ENCODE measurements around the gene KRT32. TPM values are rescaled to one million over a fixed set of nuclear protein-coding genes. Genes with fewer than 3 reads are reported as not detected.

Gene KRT32
- total RNA-seq, 2 experiments from 2014 or later: not detected

GRCh38 chr17:41513168-41513547, 46.0 kb upstream of the KRT32 start:
- no TSS peak for BruUV-seq (replicated peaks)

GRCh38 chr17:41512546-41513167, 45.5 kb upstream of the KRT32 start:
- POLR2A ChIA-PET: no interaction called here
- no peak for TF ChIP-seq EZH2phosphoT487 (IDR thresholded peaks at IDR 0.05; ENCODE audit: borderline replicate concordance, low read depth, low read length)
- no peaks in the 10 kb centered on the region for H3K4me1 ChIP-seq (ENCODE audit: insufficient read depth, low read length, poor library complexity, severe bottlenecking)
- BruUV-seq (replicated peaks): no TSS peak
- no peak overlapping the region for H3K4me2 ChIP-seq (ENCODE audit: low read length)
- no peak overlapping the region for H2AFZ ChIP-seq (ENCODE audit: low read length)
- intact Hi-C loops (cut with micrococcal nuclease; ENCODE audit: unreplicated experiment): no loop called here
- H3K27ac ChIP-seq (ENCODE audit: low read depth, low read length, poor library complexity, severe bottlenecking): no peak overlapping the region
- CTCF ChIA-PET (ENCODE audit: unreplicated experiment): no interaction called here
- no peaks in the 10 kb centered on the region for H3K79me2 ChIP-seq (ENCODE audit: insufficient read depth, low read depth, low read length)
- no peak overlapping the region for H3K4me3 ChIP-seq (ENCODE audit: low read depth, low read length, poor library complexity, severe bottlenecking)
- no peaks in the 10 kb centered on the region for H3K36me3 ChIP-seq (ENCODE audit: insufficient read depth, low read length)
- DNase-seq (ENCODE audit: low spot score): no peak
- H4K20me1 ChIP-seq (ENCODE audit: insufficient read depth, low read length): no peaks in the 10 kb centered on the region
- no peaks in the 10 kb centered on the region for H3K9me3 ChIP-seq (ENCODE audit: low read length)
- no peaks in the 10 kb centered on the region for H3K9me2 ChIP-seq (ENCODE audit: insufficient read depth, low read length)

More at GRCh38 chr17:41513168-41513547, 46.0 kb upstream of the KRT32 start:
- Histone ChIP-seq H3K27ac (ENCODE audit: low read depth, low read length, poor library complexity, severe bottlenecking) (no peak overlapping the region), H3K9me3 (ENCODE audit: low read length) (no peaks in the 10 kb centered on the region), H3K4me2 (ENCODE audit: low read length) (no peak overlapping the region), H3K36me3 (ENCODE audit: insufficient read depth, low read length) (no peaks in the 10 kb centered on the region), H3K4me3 (ENCODE audit: low read depth, low read length, poor library complexity, severe bottlenecking) (no peak overlapping the region), H2AFZ (ENCODE audit: low read length) (no peak overlapping the region), H3K9me2 (ENCODE audit: insufficient read depth, low read length) (no peaks in the 10 kb centered on the region), H4K20me1 (ENCODE audit: insufficient read depth, low read length) (no peaks in the 10 kb centered on the region), H3K4me1 (ENCODE audit: insufficient read depth, low read length, poor library complexity, severe bottlenecking) (no peaks in the 10 kb centered on the region), H3K79me2 (ENCODE audit: insufficient read depth, low read depth, low read length) (no peaks in the 10 kb centered on the region)
- ChIA-PET CTCF (ENCODE audit: unreplicated experiment) (no interaction called here), POLR2A (no interaction called here)
- TF ChIP-seq, protein P1, sequence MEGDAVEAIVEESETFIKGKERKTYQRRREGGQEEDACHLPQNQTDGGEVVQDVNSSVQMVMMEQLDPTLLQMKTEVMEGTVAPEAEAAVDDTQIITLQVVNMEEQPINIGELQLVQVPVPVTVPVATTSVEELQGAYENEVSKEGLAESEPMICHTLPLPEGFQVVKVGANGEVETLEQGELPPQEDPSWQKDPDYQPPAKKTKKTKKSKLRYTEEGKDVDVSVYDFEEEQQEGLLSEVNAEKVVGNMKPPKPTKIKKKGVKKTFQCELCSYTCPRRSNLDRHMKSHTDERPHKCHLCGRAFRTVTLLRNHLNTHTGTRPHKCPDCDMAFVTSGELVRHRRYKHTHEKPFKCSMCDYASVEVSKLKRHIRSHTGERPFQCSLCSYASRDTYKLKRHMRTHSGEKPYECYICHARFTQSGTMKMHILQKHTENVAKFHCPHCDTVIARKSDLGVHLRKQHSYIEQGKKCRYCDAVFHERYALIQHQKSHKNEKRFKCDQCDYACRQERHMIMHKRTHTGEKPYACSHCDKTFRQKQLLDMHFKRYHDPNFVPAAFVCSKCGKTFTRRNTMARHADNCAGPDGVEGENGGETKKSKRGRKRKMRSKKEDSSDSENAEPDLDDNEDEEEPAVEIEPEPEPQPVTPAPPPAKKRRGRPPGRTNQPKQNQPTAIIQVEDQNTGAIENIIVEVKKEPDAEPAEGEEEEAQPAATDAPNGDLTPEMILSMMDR (conservative IDR thresholded peaks at IDR 0.05; ENCODE audit: low read length): no peak
- TF ChIP-seq EZH2phosphoT487 (IDR thresholded peaks at IDR 0.05; ENCODE audit: borderline replicate concordance, low read depth, low read length): no peak
- no peak for DNase-seq (ENCODE audit: low spot score)
- intact Hi-C loops (cut with micrococcal nuclease; ENCODE audit: unreplicated experiment): no loop called here

DNA sequence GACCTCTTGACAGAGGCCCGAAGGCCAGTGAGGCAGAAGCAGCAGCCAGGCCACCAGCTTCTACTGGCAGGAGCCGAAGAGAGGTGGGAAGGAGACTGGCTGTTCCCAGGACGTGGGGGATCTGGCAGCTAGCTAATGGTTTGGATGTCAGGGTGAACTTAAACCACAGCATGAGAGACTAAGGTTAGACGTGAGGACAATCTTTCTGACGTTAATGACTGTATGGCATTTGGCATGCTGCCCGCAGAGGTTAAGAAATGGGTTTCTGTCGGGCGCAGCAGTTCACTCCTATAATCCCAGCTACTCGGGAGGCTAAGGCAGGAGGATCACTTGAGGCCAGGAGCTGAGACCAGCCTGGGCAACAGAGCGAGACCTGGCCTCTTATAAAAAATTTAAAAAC, 44.5 kb upstream of the KRT32 start:
- Histone ChIP-seq H3K4me1 (ENCODE audit: insufficient read depth, low read length, poor library complexity, severe bottlenecking) (no peaks in the 10 kb centered on the region), H3K9me3 (ENCODE audit: low read length) (no peaks in the 10 kb centered on the region), H2AFZ (ENCODE audit: low read length) (no peak overlapping the region), H3K36me3 (ENCODE audit: insufficient read depth, low read length) (no peaks in the 10 kb centered on the region), H3K9me2 (ENCODE audit: insufficient read depth, low read length) (no peaks in the 10 kb centered on the region), H3K27ac (ENCODE audit: low read depth, low read length, poor library complexity, severe bottlenecking) (no peak overlapping the region), H3K79me2 (ENCODE audit: insufficient read depth, low read depth, low read length) (no peaks in the 10 kb centered on the region), H3K4me3 (ENCODE audit: low read depth, low read length, poor library complexity, severe bottlenecking) (no peak overlapping the region), H3K4me2 (ENCODE audit: low read length) (no peak overlapping the region), H4K20me1 (ENCODE audit: insufficient read depth, low read length) (no peaks in the 10 kb centered on the region)
- ChIA-PET CTCF (ENCODE audit: unreplicated experiment) (no interaction called here), POLR2A (no interaction called here)
- no peak for TF ChIP-seq EZH2phosphoT487 (IDR thresholded peaks at IDR 0.05; ENCODE audit: borderline replicate concordance, low read depth, low read length)
- DNase-seq (ENCODE audit: low spot score): no peak
- no TSS peak for BruUV-seq (replicated peaks)
- intact Hi-C loops (cut with micrococcal nuclease; ENCODE audit: unreplicated experiment): no loop called here

DNA sequence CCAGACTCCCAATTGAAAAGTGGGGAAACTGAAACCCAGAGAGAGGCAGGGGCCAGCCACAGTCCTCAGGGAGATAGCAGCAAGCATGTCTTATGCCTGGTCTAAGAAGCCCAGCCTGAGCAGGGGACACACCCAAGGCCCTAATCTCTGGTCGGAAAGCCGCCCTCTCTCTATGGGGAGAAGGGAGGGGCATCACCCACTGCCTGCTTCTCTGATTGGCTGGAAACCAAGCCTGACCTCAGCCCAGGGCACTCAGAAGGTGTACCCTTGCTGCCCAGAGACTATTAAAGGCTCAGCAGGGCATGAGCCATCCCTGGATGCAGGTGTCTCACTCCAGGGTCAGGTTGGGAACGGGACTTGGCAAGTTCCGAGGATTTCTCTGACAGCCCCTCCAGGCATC, 43.9 kb upstream of the KRT32 start:
- Histone ChIP-seq H3K79me2 (ENCODE audit: insufficient read depth, low read depth, low read length) (no peaks in the 10 kb centered on the region), H3K9me2 (ENCODE audit: insufficient read depth, low read length) (no peaks in the 10 kb centered on the region), H2AFZ (ENCODE audit: low read length) (no peak overlapping the region), H3K4me2 (ENCODE audit: low read length) (no peak overlapping the region), H3K27ac (ENCODE audit: low read depth, low read length, poor library complexity, severe bottlenecking) (no peak overlapping the region), H3K9me3 (ENCODE audit: low read length) (no peaks in the 10 kb centered on the region), H3K4me3 (ENCODE audit: low read depth, low read length, poor library complexity, severe bottlenecking) (no peak overlapping the region), H3K4me1 (ENCODE audit: insufficient read depth, low read length, poor library complexity, severe bottlenecking) (no peaks in the 10 kb centered on the region), H3K36me3 (ENCODE audit: insufficient read depth, low read length) (no peaks in the 10 kb centered on the region), H4K20me1 (ENCODE audit: insufficient read depth, low read length) (no peaks in the 10 kb centered on the region)
- no TSS peak for BruUV-seq (replicated peaks)
- intact Hi-C loops (cut with micrococcal nuclease; ENCODE audit: unreplicated experiment): no loop called here
- TF ChIP-seq, protein P1 (conservative IDR thresholded peaks at IDR 0.05; ENCODE audit: low read length): no peak
- no peak for TF ChIP-seq EZH2phosphoT487 (IDR thresholded peaks at IDR 0.05; ENCODE audit: borderline replicate concordance, low read depth, low read length)
- CTCF ChIA-PET (ENCODE audit: unreplicated experiment): no interaction called here
- no peak for DNase-seq (ENCODE audit: low spot score)
- POLR2A ChIA-PET: no interaction called here
